HG02870 (cell line): ENCODE results near the gene SNED1.

ENCODE experiments used
- ATAC-seq: cut with Tn5 transposase; IDR thresholded peaks from one replicate; pipeline ENCODE4 v1.9.1; 2021; ENCODE audit warnings: mild to moderate bottlenecking, moderate library complexity; ENCODE audit not compliant: unreplicated experiment

The SNED1 gene

GRCh38 chr2:240991378-240992263 lies 6.8 kb upstream of the SNED1 start:
- ATAC-seq, result no peak

GRCh38 chr2:240992572-240993291 lies 5.7 kb upstream of the SNED1 start:
- no peak for ATAC-seq

- ATAC-seq, result no peak
Measured at GRCh38 chr2:240993446-240994170, 4.8 kb upstream of the SNED1 start.

GRCh38 chr2:240994171-240994896 lies 4.1 kb upstream of the SNED1 start:
- no peak for ATAC-seq

- no peak for ATAC-seq
Measured at GRCh38 chr2:240995041-240996021, 3.1 kb upstream of the SNED1 start.

- ATAC-seq, result no peak
Measured at GRCh38 chr2:240996161-240996833, 2.1 kb upstream of the SNED1 start.

- ATAC-seq, result no peak
Measured at GRCh38 chr2:240996834-240997140, 1.6 kb upstream of the SNED1 start.

GRCh38 chr2:240997141-240997855 lies 1.1 kb upstream of the SNED1 start:
- no peak for ATAC-seq

- ATAC-seq, result no peak
Measured at GRCh38 chr2:240998706-240998994, 232 bp downstream of the SNED1 start.

- ATAC-seq, result no peak
Measured at GRCh38 chr2:240998995-240999791, 775 bp downstream of the SNED1 start.

- no peak for ATAC-seq
Measured at GRCh38 chr2:240999873-241000541, 1.6 kb downstream of the SNED1 start.

GRCh38 chr2:241000831-241001321 lies 2.5 kb downstream of the SNED1 start:
- no peak for ATAC-seq

- no peak for ATAC-seq
Measured at GRCh38 chr2:241001413-241002274, 3.2 kb downstream of the SNED1 start.

- no peak for ATAC-seq
Measured at GRCh38 chr2:241002275-241003046, 4.0 kb downstream of the SNED1 start.

- ATAC-seq, result no peak
Measured at GRCh38 chr2:241003047-241003360, 4.6 kb downstream of the SNED1 start.

GRCh38 chr2:241003369-241003768 lies 5.0 kb downstream of the SNED1 start:
- no peak for ATAC-seq
